LNCAP (cell line): ENCODE measurements around the gene KAZN.

ENCODE experiments used
- CTCF ChIP-seq: fragments of 450-650 bp; IDR thresholded peaks from 2 replicates; pipeline ENCODE4 v1.5.1; 2017; ENCODE audit warnings: mild to moderate bottlenecking

Gene KAZN

DNA sequence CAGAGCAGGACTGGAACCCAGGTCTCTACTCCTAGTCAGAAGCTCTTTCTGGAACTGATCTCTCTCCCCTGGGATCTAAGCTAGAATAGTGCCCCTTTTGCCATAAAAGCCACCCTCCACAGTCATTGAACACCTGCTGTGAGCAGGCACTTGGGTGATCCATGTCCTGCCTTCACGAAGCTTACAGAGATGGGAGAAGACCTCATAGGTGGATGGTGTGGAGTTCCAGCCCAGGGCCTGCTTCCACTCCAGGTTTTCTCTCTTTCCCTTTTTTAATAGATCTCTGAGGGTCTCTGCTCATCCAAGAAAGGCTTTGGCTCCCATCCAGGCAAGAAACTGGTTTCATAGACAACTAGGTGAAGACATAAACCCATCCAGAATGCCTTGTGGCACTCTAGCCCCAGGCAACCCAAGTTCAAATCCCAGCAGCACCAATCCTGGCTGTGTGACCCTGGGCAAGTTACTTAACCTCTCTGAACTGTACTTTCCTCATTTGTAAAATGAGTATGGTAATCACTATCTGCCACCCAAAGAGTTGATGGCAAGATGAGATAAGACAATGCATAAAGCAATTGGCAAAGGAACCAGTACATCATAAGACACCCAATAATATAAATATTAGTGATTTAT, 508.7 kb downstream of the KAZN start:
- no peak for TF ChIP-seq CTCF

DNA sequence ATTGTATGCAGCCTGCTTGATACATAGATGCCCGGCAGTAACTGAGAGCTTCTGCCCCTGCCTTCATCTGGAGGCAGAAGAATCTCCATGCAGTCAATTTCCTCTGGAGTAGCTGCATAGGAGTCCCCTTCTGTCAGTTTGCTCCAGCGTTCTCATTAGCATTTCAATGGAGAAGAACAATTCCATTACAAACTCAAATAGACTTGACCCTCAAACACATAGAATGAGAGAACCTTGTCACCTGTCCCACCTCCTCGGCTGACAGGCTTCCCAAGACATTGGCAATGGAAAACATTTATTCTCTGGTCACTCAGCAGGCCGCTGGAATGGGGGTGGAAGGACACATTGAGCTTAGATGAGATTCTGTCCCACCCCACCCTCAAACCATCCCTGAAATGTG, 509.4 kb downstream of the KAZN start:
- TF ChIP-seq CTCF: no peak

DNA sequence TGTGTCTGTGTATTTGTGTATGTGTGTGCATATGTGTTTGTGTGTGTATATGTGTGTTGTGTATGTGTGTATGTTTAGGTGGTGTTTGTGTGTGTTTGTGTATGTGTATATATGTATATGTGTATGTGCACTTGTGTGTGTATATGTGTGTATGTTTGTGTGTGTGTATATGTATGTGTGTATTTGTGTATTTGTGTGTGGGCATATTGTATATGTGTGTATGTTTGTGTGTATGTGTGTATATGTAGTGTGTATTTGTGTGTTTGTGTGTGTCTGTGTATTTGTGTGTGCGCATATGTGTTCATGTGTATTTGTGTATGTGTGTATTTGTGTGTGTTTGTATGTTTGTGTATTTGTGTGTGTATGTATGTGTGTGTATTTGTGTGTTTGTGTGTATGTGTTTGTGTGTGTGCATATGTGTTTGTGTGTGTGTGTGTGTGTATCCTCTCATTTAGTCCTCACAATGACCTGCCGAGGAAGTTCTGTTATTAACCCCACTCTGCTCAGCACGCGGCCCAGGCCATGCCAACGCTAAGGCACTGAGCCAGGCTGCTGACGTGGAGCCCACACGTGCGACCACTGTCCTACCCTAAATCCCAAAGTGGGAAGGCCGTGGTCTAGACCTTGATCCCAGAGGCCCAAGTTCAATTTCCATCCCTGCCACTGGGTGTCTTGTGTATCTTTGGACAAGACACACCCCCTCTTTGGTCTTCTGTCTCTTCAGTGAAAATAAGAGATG, 511.8 kb downstream of the KAZN start:
- no peak for TF ChIP-seq CTCF

GRCh38 chr1:15110867-15111230, 512.4 kb downstream of the KAZN start:
- no peak for TF ChIP-seq CTCF

GRCh38 chr1:15113146-15113545, 514.7 kb downstream of the KAZN start:
- no peak for TF ChIP-seq CTCF

GRCh38 chr1:15114884-15115283, 516.4 kb downstream of the KAZN start:
- TF ChIP-seq CTCF: no peak

GRCh38 chr1:15115542-15116330, 517.3 kb downstream of the KAZN start:
- no peak for TF ChIP-seq CTCF
